WTC11 (cell line): ENCODE data around the gene TMPRSS6. TPM values are rescaled to one million over a fixed set of nuclear protein-coding genes. Genes with fewer than 3 reads are reported as not detected.

Experiments used
- ATAC-seq: fragments of 200-7000 bp; cut with Tn5 transposase; 2 replicates; pipeline ENCODE4 v1.10.0; 2021; ENCODE audit warnings: mild to moderate bottlenecking, moderate library complexity
- CTCF ChIA-PET: fragments of 300-600 bp; sonication (Branson Sonifier 250); formaldehyde crosslinking; loops from one replicate; lab custom pipeline; 2021; ENCODE audit warnings: antibody characterized with exemption; lab: Charles Lee
- POLR2A ChIA-PET: fragments of 350-600 bp; sonication (Branson Sonifier 250); formaldehyde crosslinking; loops from one replicate; lab custom pipeline; 2021; ENCODE audit warnings: antibody characterized with exemption; lab: Charles Lee
- DNase-seq: peaks from one replicate; pipeline ENCODE4 v3.0.0; 2021; ENCODE audit warnings: low spot score
- H3K27ac Mint-ChIP-seq: 2 replicates; pipeline ENCODE4 v1.8.0; 2021; ENCODE audit warnings: mixed read lengths
- H3K27me3 Mint-ChIP-seq: 2 replicates; pipeline ENCODE4 v1.8.0; 2021; ENCODE audit warnings: low read depth, mild to moderate bottlenecking, moderate library complexity, mixed read lengths
- H3K36me3 Mint-ChIP-seq: 2 replicates; pipeline ENCODE4 v1.8.0; 2021; ENCODE audit warnings: mixed read lengths
- H3K4me1 Mint-ChIP-seq: 2 replicates; pipeline ENCODE4 v1.8.0; 2022; ENCODE audit warnings: mixed read lengths
- H3K4me3 Mint-ChIP-seq: 2 replicates; pipeline ENCODE4 v1.8.0; 2021; ENCODE audit warnings: mild to moderate bottlenecking, moderate library complexity, mixed read lengths
- H3K9me3 Mint-ChIP-seq: 2 replicates; pipeline ENCODE4 v1.8.0; 2021; ENCODE audit warnings: mixed read lengths
- ARID4B ChIP-seq: sonication (generic); formaldehyde crosslinking; IDR thresholded peaks from 2 replicates; pipeline ENCODE4 v1.8.0; 2023; ENCODE audit warnings: missing genetic modification reagents, mild to moderate bottlenecking, borderline replicate concordance
- E2F4 ChIP-seq: sonication (generic); formaldehyde crosslinking; IDR thresholded peaks from 2 replicates; pipeline ENCODE4 v1.8.1; 2022; ENCODE audit warnings: low read depth, mild to moderate bottlenecking, moderate library complexity, missing genetic modification reagents, borderline replicate concordance
- FOXK1 ChIP-seq: sonication (generic); formaldehyde crosslinking; IDR thresholded peaks from 2 replicates; pipeline ENCODE4 v1.8.0; 2022; ENCODE audit warnings: mild to moderate bottlenecking, moderate library complexity, missing genetic modification reagents
- total RNA-seq: library from RNA; stranded (reverse); gene quantifications from 3 replicates; pipeline ENCODE4 v1.2.3, GENCODE V29; 2021

The TMPRSS6 gene
- total RNA-seq, 1 experiment from 2014 or later, result 0.11 TPM

GRCh38 chr22:37015587-37015878 lies 94.0 kb downstream of the TMPRSS6 start:
- DNase-seq (no peak), ATAC-seq (no peak)
- no peaks in the 10 kb centered on the region; the same call in 1 of the 2 replicates for H3K27me3 Mint-ChIP-seq
- H3K4me1 Mint-ChIP-seq, result peaks cover 18% of the 10 kb centered on the region
- no peak overlapping the region for H3K27ac Mint-ChIP-seq
- TF ChIP-seq ARID4B (CRISPR knock-in tag) (no peak), FOXK1 (CRISPR knock-in tag) (no peak), E2F4 (CRISPR knock-in tag) (no peak)
- ChIA-PET CTCF (interaction anchor here (1.0 to 4.9 kb wide), 5 partner anchors 17 to 184 kb away, joined by 3 to 13 read pairs (median 4); no protein-coding TSS in a partner anchor), POLR2A (no interaction called here)
- H3K9me3 Mint-ChIP-seq, result no peaks in the 10 kb centered on the region
- H3K4me3 Mint-ChIP-seq, result no peak overlapping the region
- no peaks in the 10 kb centered on the region; the same call in 1 of the 2 replicates for H3K36me3 Mint-ChIP-seq

Other genes with a start within 250 kb of the TMPRSS6 start
- not detected in 3 replicates for gene NCF4, start 248.7 kb downstream of the TMPRSS6 start, total RNA-seq
- gene CSF2RB, start 196.1 kb downstream of the TMPRSS6 start, total RNA-seq, result 0.05 to 0.07 TPM (median 0.07 TPM) in 3 replicates
- 24.4 to 33.3 TPM (median 32.8 TPM) in 3 replicates for gene TST, start 90.3 kb downstream of the TMPRSS6 start, total RNA-seq
- 86.6 to 101 TPM (median 98.7 TPM) in 3 replicates for gene MPST, start 90.0 kb downstream of the TMPRSS6 start, total RNA-seq
- 29.4 to 36.3 TPM (median 31.5 TPM) in 3 replicates for gene KCTD17, start 58.0 kb downstream of the TMPRSS6 start, total RNA-seq
- 0.92 to 1.4 TPM (median 1.1 TPM) in 3 replicates for gene IL2RB, start 40.2 kb upstream of the TMPRSS6 start, total RNA-seq
- 5.7 to 6.4 TPM (median 5.9 TPM) in 3 replicates for gene C1QTNF6, start 78.5 kb upstream of the TMPRSS6 start, total RNA-seq
- 0.21 to 0.25 TPM (median 0.22 TPM) in 3 replicates for gene SSTR3, start 102.8 kb upstream of the TMPRSS6 start, total RNA-seq
- gene RAC2, start 134.6 kb upstream of the TMPRSS6 start, total RNA-seq, result 3.6 to 4.9 TPM (median 4.9 TPM) in 3 replicates
- 0.11 to 0.16 TPM (median 0.15 TPM) in 3 replicates for gene CYTH4, start 172.8 kb upstream of the TMPRSS6 start, total RNA-seq